ENCODE data around the gene WFDC6.

GRCh38 chr20:45550765-45551164 lies 11.5 kb upstream of the WFDC6 start:
- TF ChIP-seq POLR2A (IDR thresholded peaks at IDR 0.05) (no peak), CTCF (IDR thresholded peaks at IDR 0.05 in 4 of 5, conservative IDR thresholded peaks at IDR 0.05 in 1 of 5) (no peak)

All from gastrocnemius medialis (tissue), 4 donors.